Keratinocyte (primary cell): ENCODE data around the gene RNLS. TPM values are rescaled to one million over a fixed set of nuclear protein-coding genes. Genes with fewer than 3 reads are reported as not detected.

Experiments used
- DNase-seq: peaks from one replicate; pipeline ENCODE4 v3.0.0-alpha.2; 2011; ENCODE audit warnings: low read depth, missing footprints, low spot score
- FAIRE-seq: peaks from 2 replicates; lab custom pipeline; 2011; peaks lifted over from hg19 to GRCh38; lab: Jason Lieb, UNC
- H2AFZ ChIP-seq: 2 replicates; pipeline ENCODE4 v1.6.0; 2012; ENCODE audit warnings: low read length, control low read depth, inconsistent platforms; ENCODE audit not compliant: control insufficient read depth
- H3K27ac ChIP-seq: 2 replicates; pipeline ENCODE4 v1.5.1; 2011; ENCODE audit warnings: low read length; ENCODE audit not compliant: control insufficient read depth, insufficient read depth
- H3K27me3 ChIP-seq: 3 replicates; pipeline ENCODE4 v1.6.0; 2011; ENCODE audit warnings: low read length; ENCODE audit not compliant: control insufficient read depth, insufficient read depth; ENCODE audit errors: extremely low read depth
- H3K36me3 ChIP-seq, 2 experiments: 2 replicates in 1 of 2; 3 replicates in 1 of 2; pipeline ENCODE4 v1.5.1; 2011; ENCODE audit warnings: low read length in 2 of 2, mild to moderate bottlenecking in 1 of 2; ENCODE audit not compliant: control insufficient read depth in 2 of 2, insufficient read depth in 2 of 2; ENCODE audit errors: extremely low read depth in 1 of 2
- H3K4me1 ChIP-seq: 3 replicates; pipeline ENCODE4 v1.5.1; 2011; ENCODE audit warnings: low read length; ENCODE audit not compliant: control insufficient read depth, insufficient read depth; ENCODE audit errors: extremely low read depth
- H3K4me2 ChIP-seq: 3 replicates; pipeline ENCODE4 v1.6.0; 2011; ENCODE audit warnings: low read depth, low read length; ENCODE audit not compliant: control insufficient read depth, insufficient read depth; ENCODE audit errors: extremely low read depth
- H3K4me3 ChIP-seq, 3 experiments: fragments of 200-600 bp in 1 of 3; sonication (generic) in 1 of 3; 2 replicates in 2 of 3; 3 replicates in 1 of 3; pipeline ENCODE4 v1.5.1; 2011 to 2016; ENCODE audit warnings: low read length in 3 of 3, mild to moderate bottlenecking in 3 of 3, control low read depth in 2 of 3, inconsistent platforms in 1 of 3, low read depth in 1 of 3, mixed read lengths in 1 of 3, mixed run types in 1 of 3, moderate library complexity in 1 of 3; ENCODE audit not compliant: control insufficient read depth in 2 of 3, insufficient read depth in 2 of 3; ENCODE audit errors: extremely low read depth in 1 of 3
- H3K79me2 ChIP-seq: 2 replicates; pipeline ENCODE4 v1.6.0; 2012; ENCODE audit warnings: low read length; ENCODE audit not compliant: control insufficient read depth, insufficient read depth
- H3K9ac ChIP-seq: 3 replicates; pipeline ENCODE4 v1.6.0; 2011; ENCODE audit warnings: low read length; ENCODE audit not compliant: control insufficient read depth, insufficient read depth; ENCODE audit errors: extremely low read depth
- H3K9me1 ChIP-seq: 3 replicates; pipeline ENCODE4 v1.6.0; 2011; ENCODE audit warnings: low read length; ENCODE audit not compliant: control insufficient read depth, insufficient read depth; ENCODE audit errors: extremely low read depth
- H3K9me3 ChIP-seq: 2 replicates; pipeline ENCODE4 v1.5.1; 2012; ENCODE audit warnings: low read depth, low read length; ENCODE audit not compliant: control insufficient read depth
- H4K20me1 ChIP-seq: 3 replicates; pipeline ENCODE4 v1.6.0; 2011; ENCODE audit warnings: low read length; ENCODE audit not compliant: control insufficient read depth, insufficient read depth; ENCODE audit errors: extremely low read depth
- EZH2 ChIP-seq: IDR thresholded peaks from one replicate; pipeline ENCODE4 v1.6.1; 2012; ENCODE audit warnings: inconsistent platforms, mild to moderate bottlenecking, low read length, moderate library complexity
- dilution Hi-C: fragments of 300-500 bp; cut with MboI; formaldehyde crosslinking; loops from one replicate; pipeline ENCODE4 v1.7.0; 2020; ENCODE audit warnings: low sequenced_read_pairs; ENCODE audit not compliant: extremely low pct_ligation_motif_present
- polyA minus RNA-seq, 3 experiments: library from RNA; depleted of rRNA, polyadenylated mRNA; stranded (reverse); fragments of >200 nt; gene quantifications; 1 replicate in 1 of 3; 2 replicates in 1 of 3; 3 replicates in 1 of 3; pipeline ENCODE4 v1.2.3, GENCODE V29; 2011
- polyA plus RNA-seq, 5 experiments: library from polyadenylated mRNA; depleted of rRNA in 3 of 5; stranded (reverse) in 3 of 5; stranded (forward) in 1 of 5; unstranded in 1 of 5; fragments of >200 nt; gene quantifications; 1 replicate in 1 of 5; 2 replicates in 3 of 5; 3 replicates in 1 of 5; pipeline versions ENCODE4 v1.2.1 to v1.2.3, GENCODE V29; 2011 to 2012; ENCODE audit warnings: missing spikeins in 2 of 5, low read depth in 1 of 5, low replicate concordance in 1 of 5
- TF ChIP-seq, protein P1 (sequence below), 3 experiments: IDR thresholded peaks in 1 of 3; conservative IDR thresholded peaks in 1 of 3; optimal IDR thresholded peaks in 1 of 3; 2 replicates in 2 of 3; 3 replicates in 1 of 3; pipeline versions ENCODE3 to v1.5.1; 2011; ENCODE audit warnings: low read length in 3 of 3, mild to moderate bottlenecking in 3 of 3, moderate library complexity in 2 of 3, control low read depth in 1 of 3, inconsistent platforms in 1 of 3; ENCODE audit not compliant: insufficient read depth in 2 of 3; ENCODE audit errors: extremely low read depth in 1 of 3

The RNLS gene
- 6.8 to 10.5 TPM (median 7.1 TPM) in 3 replicates for polyA plus RNA-seq
- polyA plus RNA-seq (2011; ENCODE audit: low read depth), result 1.2 TPM
- 10.3 and 12.2 TPM in 2 replicates for polyA plus RNA-seq (2011; cell fraction: cytosol; rRNA removed)
- 5.4 and 6.6 TPM in 2 replicates for polyA plus RNA-seq (2011; cell fraction: nucleus; rRNA removed)
- polyA plus RNA-seq (2012; ENCODE audit: low replicate concordance), result 3.7 and 5.4 TPM in 2 replicates
- 7.4 to 10.8 TPM (median 10.1 TPM) in 3 replicates for polyA minus RNA-seq
- 5.0 TPM for polyA minus RNA-seq (2011; cell fraction: cytosol; rRNA and poly(A)+ RNA removed)
- 5.8 and 11.2 TPM in 2 replicates for polyA minus RNA-seq (2011; cell fraction: nucleus; rRNA and poly(A)+ RNA removed)

DNA sequence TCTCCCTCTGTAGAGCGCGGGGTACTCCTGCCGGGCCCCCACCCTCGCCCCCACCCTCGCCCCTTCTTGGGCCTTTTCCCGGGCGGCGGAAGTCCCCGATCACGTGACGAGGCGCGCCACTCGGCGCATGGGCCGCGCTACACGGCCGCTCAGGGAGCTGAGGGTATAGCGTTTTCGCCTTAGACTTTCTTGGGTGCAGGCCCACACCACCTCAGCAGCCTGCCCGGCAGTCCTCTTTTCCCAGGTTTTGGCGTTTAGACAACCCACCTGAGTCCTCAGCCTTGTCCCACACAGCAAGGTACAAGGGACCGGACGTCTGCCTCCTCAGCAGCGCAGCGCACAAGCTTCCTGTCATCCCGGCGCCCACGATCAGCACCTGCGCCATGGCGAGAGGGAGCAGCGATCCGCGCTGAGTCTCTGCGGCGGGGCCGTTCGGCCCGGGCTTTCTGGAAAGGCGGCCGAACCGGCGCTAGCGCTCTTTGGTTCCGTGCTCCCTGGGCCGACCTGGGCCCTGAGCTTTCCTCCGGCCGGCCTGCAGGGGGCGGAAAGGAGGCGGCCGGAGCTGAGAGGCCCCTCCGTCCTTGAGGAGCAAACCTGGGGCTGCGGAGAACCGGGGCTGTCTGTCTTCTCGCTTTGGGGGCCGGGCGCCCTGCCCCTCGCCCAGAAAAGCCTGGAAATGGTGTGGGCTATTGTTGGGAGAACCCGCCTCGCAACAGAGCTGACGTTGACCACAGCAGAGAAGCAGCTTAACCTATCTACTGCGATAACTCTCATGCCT, at the start of gene RNLS:
TSS of gene RNLS (minus strand) at position 513 of the 778 bp plus-strand sequence.
- Histone ChIP-seq H3K9ac (peak within 1 kb of the TSS; percentile 79), H3K79me2 (no peaks in the 10 kb centered on the region), H3K9me3 (no peaks in the 10 kb centered on the region), H3K36me3 (no peaks in the 10 kb centered on the region), H3K27me3 (no peaks in the 10 kb centered on the region), H3K9me1 (no peaks in the 10 kb centered on the region), H3K27ac (peak within 1 kb of the TSS; percentile 42), H4K20me1 (no peaks in the 10 kb centered on the region), H3K4me3 (peak within 1 kb of the TSS; percentile 45 to 77 (median 64)), H2AFZ (peak within 1 kb of the TSS; percentile 99), H3K4me1 (peaks cover 7% of the 10 kb centered on the region), H3K4me2 (peak within 1 kb of the TSS; percentile 89)
- DNase-seq, result no peak
- TF ChIP-seq, protein P1, sequence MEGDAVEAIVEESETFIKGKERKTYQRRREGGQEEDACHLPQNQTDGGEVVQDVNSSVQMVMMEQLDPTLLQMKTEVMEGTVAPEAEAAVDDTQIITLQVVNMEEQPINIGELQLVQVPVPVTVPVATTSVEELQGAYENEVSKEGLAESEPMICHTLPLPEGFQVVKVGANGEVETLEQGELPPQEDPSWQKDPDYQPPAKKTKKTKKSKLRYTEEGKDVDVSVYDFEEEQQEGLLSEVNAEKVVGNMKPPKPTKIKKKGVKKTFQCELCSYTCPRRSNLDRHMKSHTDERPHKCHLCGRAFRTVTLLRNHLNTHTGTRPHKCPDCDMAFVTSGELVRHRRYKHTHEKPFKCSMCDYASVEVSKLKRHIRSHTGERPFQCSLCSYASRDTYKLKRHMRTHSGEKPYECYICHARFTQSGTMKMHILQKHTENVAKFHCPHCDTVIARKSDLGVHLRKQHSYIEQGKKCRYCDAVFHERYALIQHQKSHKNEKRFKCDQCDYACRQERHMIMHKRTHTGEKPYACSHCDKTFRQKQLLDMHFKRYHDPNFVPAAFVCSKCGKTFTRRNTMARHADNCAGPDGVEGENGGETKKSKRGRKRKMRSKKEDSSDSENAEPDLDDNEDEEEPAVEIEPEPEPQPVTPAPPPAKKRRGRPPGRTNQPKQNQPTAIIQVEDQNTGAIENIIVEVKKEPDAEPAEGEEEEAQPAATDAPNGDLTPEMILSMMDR (optimal IDR thresholded peaks at IDR 0.05 in 1 of 3, IDR thresholded peaks at IDR 0.05 in 1 of 3, conservative IDR thresholded peaks at IDR 0.05 in 1 of 3; ENCODE audit: extremely low read depth in 1 of 3, insufficient read depth in 2 of 3, low read length in 3 of 3), result peak; percentile 49 to 90 (median 62)
- no peak for TF ChIP-seq EZH2
- dilution Hi-C loops, result no loop called here
- no peak for FAIRE-seq

DNA sequence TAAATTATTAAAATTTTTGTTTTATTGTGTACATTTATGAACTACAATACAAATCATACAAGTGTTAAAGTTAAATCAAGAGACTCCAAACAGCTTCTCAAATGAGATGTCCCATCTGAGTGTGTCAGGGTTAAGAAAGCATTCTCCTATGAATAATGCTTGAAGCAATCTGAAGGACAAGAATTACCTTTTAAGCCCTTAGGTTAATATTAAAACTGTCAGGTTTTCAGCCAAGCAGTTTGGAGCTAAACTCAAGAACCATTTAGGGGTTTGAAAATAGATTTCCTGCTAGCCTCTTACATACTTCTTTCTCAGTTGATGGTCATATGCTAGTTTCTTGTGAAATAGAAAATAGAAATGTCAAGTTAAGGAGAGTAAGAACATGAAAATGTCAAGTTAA, 41.7 kb upstream of the RNLS start:
- FAIRE-seq, result no peak

More for the DNA sequence above, 41.7 kb upstream of the RNLS start:
- H3K36me3 ChIP-seq, result no peaks in the 10 kb centered on the region
- dilution Hi-C loops, result no loop called here
- H3K79me2 ChIP-seq, result no peaks in the 10 kb centered on the region
- no peak overlapping the region for H3K27ac ChIP-seq
- H3K4me1 ChIP-seq, result no peaks in the 10 kb centered on the region
- H3K9me3 ChIP-seq, result no peaks in the 10 kb centered on the region
- no peak for TF ChIP-seq EZH2
- TF ChIP-seq, protein P1 (optimal IDR thresholded peaks at IDR 0.05 in 1 of 3, IDR thresholded peaks at IDR 0.05 in 1 of 3, conservative IDR thresholded peaks at IDR 0.05 in 1 of 3; ENCODE audit: extremely low read depth in 1 of 3, insufficient read depth in 2 of 3, low read length in 3 of 3), result no peak
- DNase-seq, result no peak
- no peaks in the 10 kb centered on the region for H4K20me1 ChIP-seq
- no peak overlapping the region for H3K4me2 ChIP-seq
- H3K27me3 ChIP-seq, result no peaks in the 10 kb centered on the region
- no peak overlapping the region for H2AFZ ChIP-seq
- no peaks in the 10 kb centered on the region for H3K9me1 ChIP-seq
- no peak overlapping the region for H3K4me3 ChIP-seq
- no peak overlapping the region for H3K9ac ChIP-seq
